AG10803 (cell line): Measurements from ENCODE around the gene COX6B1.

Source experiments
- DNase-seq: peaks from one replicate; pipeline ENCODE4 v3.0.0; 2010; ENCODE audit warnings: low read depth
- H3K4me3 ChIP-seq: 2 replicates; pipeline ENCODE4 v1.5.1; 2011; ENCODE audit warnings: mild to moderate bottlenecking, low read length, control low read depth
- CTCF ChIP-seq: conservative IDR thresholded peaks from 2 replicates; pipeline ENCODE4 v1.5.1; 2011; ENCODE audit warnings: mild to moderate bottlenecking, low read length, control low read depth, inconsistent platforms

The COX6B1 gene

GRCh38 chr19:35622750-35623149 is 25.4 kb upstream of the COX6B1 start:
- no peak for DNase-seq
- H3K4me3 ChIP-seq = no peak overlapping the region
- no peak for TF ChIP-seq CTCF

- TF ChIP-seq CTCF = no peak
- DNase-seq = no peak
- no peak overlapping the region for H3K4me3 ChIP-seq
Observed at GRCh38 chr19:35623327-35624010, 24.7 kb upstream of the COX6B1 start.

GRCh38 chr19:35628264-35628564 is 19.9 kb upstream of the COX6B1 start:
- no peak for TF ChIP-seq CTCF
- peak overlapping the region; percentile 98 for H3K4me3 ChIP-seq
- DNase-seq = no peak

GRCh38 chr19:35628565-35629331 is 19.4 kb upstream of the COX6B1 start, which contains the start of gene RBM42:
RBM42 (plus strand) TSS chr19:35629036; CDS start chr19:35629154, 118 bp downstream.
- TF ChIP-seq CTCF = no peak
- peak within 1 kb of the TSS; percentile 98 for H3K4me3 ChIP-seq

GRCh38 chr19:35629332-35629633 is 18.8 kb upstream of the COX6B1 start:
- H3K4me3 ChIP-seq = peak overlapping the region; percentile 98
- DNase-seq = no peak
- no peak for TF ChIP-seq CTCF

More at GRCh38 chr19:35628565-35629331, 19.4 kb upstream of the COX6B1 start, which contains the start of gene RBM42:
- peak; percentile 99 for DNase-seq

GRCh38 chr19:35633727-35634440 is 14.2 kb upstream of the COX6B1 start:
- no peak for DNase-seq
- TF ChIP-seq CTCF = no peak
- H3K4me3 ChIP-seq = no peak overlapping the region

GRCh38 chr19:35636651-35637050 is 11.5 kb upstream of the COX6B1 start:
- H3K4me3 ChIP-seq = no peak overlapping the region
- TF ChIP-seq CTCF = no peak
- no peak for DNase-seq
